AG08395 (cell line): Measurements from ENCODE around the gene CNTD1.
A peak's percentile ranks its signal among the peaks of the same experiment; 100 is the strongest.
"Not testable (repeated sequence)": the region's sequence is repeated elsewhere in the genome, so short reads cannot be mapped to it uniquely, and the experiment has no call there.

Experiments used
- DNase-seq: peaks from one replicate; pipeline ENCODE4 v3.0.0; 2012; ENCODE audit warnings: mixed read lengths, low spot score

Gene CNTD1

GRCh38 chr17:42844761-42845555 lies 46.3 kb downstream of the CNTD1 start:
- no peak for DNase-seq

GRCh38 chr17:42845556-42845917 lies 46.9 kb downstream of the CNTD1 start:
- DNase-seq, result no peak

GRCh38 chr17:42845918-42846593 lies 47.4 kb downstream of the CNTD1 start:
- DNase-seq, result no peak

- DNase-seq, result peak; percentile 58
These were observed 48.1 kb downstream of the CNTD1 start for GRCh38 chr17:42846594-42847280.

- no peak for DNase-seq
These were observed 49.4 kb downstream of the CNTD1 start for GRCh38 chr17:42848093-42848492.

GRCh38 chr17:42849031-42849430 lies 50.4 kb downstream of the CNTD1 start:
- no peak for DNase-seq

GRCh38 chr17:42849451-42850181 lies 51.0 kb downstream of the CNTD1 start:
- DNase-seq, result peak; percentile 51

- DNase-seq, result no peak
These were observed 52.3 kb downstream of the CNTD1 start, which contains the start of gene AOC3 for GRCh38 chr17:42850954-42851353. Gene AOC3, plus strand, starts transcription at chr17:42851199. Its CDS starts 145 bp downstream, at chr17:42851344.

GRCh38 chr17:42851371-42852240 lies 52.9 kb downstream of the CNTD1 start:
- not testable (repeated sequence) for DNase-seq

- DNase-seq, result no peak
These were observed 53.7 kb downstream of the CNTD1 start for GRCh38 chr17:42852351-42852750.

GRCh38 chr17:42853004-42853403 lies 54.3 kb downstream of the CNTD1 start:
- no peak for DNase-seq

GRCh38 chr17:42853597-42853967 lies 54.9 kb downstream of the CNTD1 start:
- no peak for DNase-seq

GRCh38 chr17:42853968-42854790 lies 55.5 kb downstream of the CNTD1 start:
- no peak for DNase-seq

GRCh38 chr17:42855048-42855596 lies 56.5 kb downstream of the CNTD1 start:
- DNase-seq, result no peak

GRCh38 chr17:42856093-42856492 lies 57.4 kb downstream of the CNTD1 start:
- not testable (repeated sequence) for DNase-seq

- DNase-seq, result not testable (repeated sequence)
These were observed 57.9 kb downstream of the CNTD1 start for GRCh38 chr17:42856516-42856915.

- no peak for DNase-seq
These were observed 58.7 kb downstream of the CNTD1 start for GRCh38 chr17:42857389-42857788.
